ENCODE data around the gene APC. TPM values are rescaled to one million over a fixed set of nuclear protein-coding genes. Genes with fewer than 3 reads are reported as not detected.

Gene APC
- 114 and 115 TPM in 2 replicates for total RNA-seq (2013; cell fraction: nucleolus; rRNA removed)
- 22.3 and 24.8 TPM in 2 replicates for total RNA-seq (2014; rRNA removed)
- 20.9 and 22.6 TPM in 2 replicates for total RNA-seq (2014; rRNA removed; fragmentation: Illumina TruSeq; extraction: Trizol)
- 22.6 and 23.3 TPM in 2 replicates for total RNA-seq (2021)
- 5.1 TPM for polyA plus RNA-seq (2011; ENCODE audit: low read depth)
- 14.4 and 17.3 TPM in 2 replicates for polyA plus RNA-seq (2011; rRNA removed)
- 9.0 and 9.7 TPM in 2 replicates for polyA plus RNA-seq (2011; cell fraction: cytosol; rRNA removed)
- 26.4 and 31.7 TPM in 2 replicates for polyA plus RNA-seq (2011; cell fraction: nucleus; rRNA removed)
- 5.0 and 5.3 TPM in 2 replicates for polyA plus RNA-seq (2012)
- polyA plus RNA-seq (2014; fragmentation: Illumina TruSeq; extraction: Trizol): 12.5 and 14.8 TPM in 2 replicates
- 1 to 10 TPM; 3.2 to 7.2 TPM for polyA plus RNA-seq (2014; fragmentation: Nextera tagmentation; extraction: Ambion mirVana)
- 8.6 and 12.2 TPM in 2 replicates for polyA plus RNA-seq (2014; rRNA removed)
- 10 to 100 TPM; 13.3 to 19.6 TPM for polyA plus RNA-seq (2016; fragmentation: Nextera tagmentation; extraction: Ambion mirVana)
- 37.2 and 48.2 TPM in 2 replicates for polyA minus RNA-seq (2011; rRNA and poly(A)+ RNA removed)
- polyA minus RNA-seq (2011; cell fraction: cytosol; rRNA and poly(A)+ RNA removed): 19.3 and 21.6 TPM in 2 replicates
- 50.3 and 85.1 TPM in 2 replicates for polyA minus RNA-seq (2011; cell fraction: nucleus; rRNA and poly(A)+ RNA removed)
- percentile 79 among the genes with signal in this experiment for Bru-seq, nascent RNA
- percentile 77 among the genes with signal in this experiment for BruChase-seq, experiment 1, labeled RNA remaining after a 6-hour chase
- percentile 81 among the genes with signal in this experiment for BruChase-seq, experiment 2, labeled RNA remaining after a 2-hour chase
- long read RNA-seq, experiment 1, partial matches to known transcripts: 0 of 1 reads
- long read RNA-seq, experiment 1, other reads (novel, unspliced or antisense): 1 of 1 reads
- long read RNA-seq, experiment 2, full-length matches to known transcripts: 3 of 33 reads
- long read RNA-seq, experiment 2, partial matches to known transcripts: 16 of 33 reads
- long read RNA-seq, experiment 2, other reads (novel, unspliced or antisense): 14 of 33 reads

- BruUV-seq (replicated peaks): no TSS peak
- ChIA-PET CTCF (interaction anchor here (0.7 to 3.6 kb wide), 4 partner anchors 9 to 28 kb away, joined by 3 to 14 read pairs (median 6); no protein-coding TSS in a partner anchor), SMC1A (ENCODE audit: uncharacterized antibody, unreplicated experiment) (interaction anchor here (0.6 to 4.9 kb wide), 14 partner anchors 10 to 556 kb away, joined by 3 to 30 read pairs (median 4); no protein-coding TSS in a partner anchor), RAD21 (ENCODE audit: unreplicated experiment) (interaction anchor here (1.0 to 2.0 kb wide), 5 partner anchors 10 to 29 kb away, joined by 3 to 7 read pairs (median 5); no protein-coding TSS in a partner anchor), POLR2A (interaction anchor here (1.0 to 3.7 kb wide), 5 partner anchors 9 to 29 kb away, joined by 3 to 10 read pairs (median 4); no protein-coding TSS in a partner anchor)
- Histone ChIP-seq H3K36me3 (ENCODE audit: control insufficient read depth in 2 of 2, insufficient read depth in 2 of 2, low read length in 1 of 2) (no peaks in the 10 kb centered on the region), H3K79me2 (ENCODE audit: control insufficient read depth, insufficient read depth, low read length) (peaks cover 12% of the 10 kb centered on the region), H3K9me3 (replicated peaks; ENCODE audit: control insufficient read depth, insufficient read depth, low read length) (no peaks in the 10 kb centered on the region; the same call in 2 of the 3 replicates), H3K27ac (ENCODE audit: control insufficient read depth, insufficient read depth) (peak within 1 kb of the TSS; percentile 76), H3K4me1 (ENCODE audit: control insufficient read depth, insufficient read depth, low read length) (no peaks in the 10 kb centered on the region), H2AFZ (ENCODE audit: control insufficient read depth, low read depth, low read length) (peak within 1 kb of the TSS; percentile 99), H4K20me1 (ENCODE audit: control insufficient read depth, insufficient read depth) (no peaks in the 10 kb centered on the region), H3K4me2 (ENCODE audit: control insufficient read depth, insufficient read depth) (peak within 1 kb of the TSS; percentile 70), H3K9ac (ENCODE audit: control insufficient read depth, insufficient read depth, low read length) (peak within 1 kb of the TSS; percentile 62), H3K4me3 (peak within 1 kb of the TSS; percentile 99), H3K27me3 (replicated peaks in 1 of 2; ENCODE audit: control insufficient read depth in 2 of 2, insufficient read depth in 2 of 2, low read length in 1 of 2) (no peaks in the 10 kb centered on the region)
- FAIRE-seq (peak; percentile 38), DNase-seq (ENCODE audit: low read depth, low spot score) (peak; percentile 46), ATAC-seq (peak; percentile 99)
- in situ Hi-C loops (cut with MboI) (no loop called here), intact Hi-C loops (cut with micrococcal nuclease; ENCODE audit: unreplicated experiment) (no loop called here)
- WGBS (ENCODE audit: insufficient coverage, insufficient replicate concordance, low lambda C conversion rate, missing lambda C conversion rate): 1% methylated on average over 36 of the region's 36 CpGs
- no peak for TF ChIP-seq PML (IDR thresholded peaks at IDR 0.05; ENCODE audit: low read length)
- TF ChIP-seq ZBED1 (IDR thresholded peaks at IDR 0.05; ENCODE audit: borderline replicate concordance): no peak
- no peak for TF ChIP-seq EGR1 (IDR thresholded peaks at IDR 0.05; ENCODE audit: borderline replicate concordance in 1 of 2, low read depth in 2 of 2, low read length in 2 of 2)
- TF ChIP-seq JUND (IDR thresholded peaks at IDR 0.05; ENCODE audit: low read depth, low read length): no peak
- TF ChIP-seq ZNF384 (IDR thresholded peaks at IDR 0.05; ENCODE audit: borderline replicate concordance, low read depth, low read length): no peak
- no peak for TF ChIP-seq ZBTB4 (CRISPR knock-in tag; IDR thresholded peaks at IDR 0.05)
- no peak for TF ChIP-seq BMI1 (IDR thresholded peaks at IDR 0.05; ENCODE audit: borderline replicate concordance)
- no peak for TF ChIP-seq ZNF622 (IDR thresholded peaks at IDR 0.05)
- no peak for TF ChIP-seq MEF2A (IDR thresholded peaks at IDR 0.05; ENCODE audit: insufficient read depth, low read depth, low read length)
- peak; percentile 61 to 65; a peak in 2 of 4 replicates for TF ChIP-seq IKZF2 (IDR thresholded peaks at IDR 0.05)
- peak; percentile 79 to 96; a peak in 3 of 4 replicates for TF ChIP-seq BHLHE40 (IDR thresholded peaks at IDR 0.05; ENCODE audit: borderline replicate concordance in 1 of 2, low read depth in 2 of 2, low read length in 1 of 2)
- no peak for TF ChIP-seq SREBF2 (IDR thresholded peaks at IDR 0.05; ENCODE audit: low read length)
Observed at GRCh38 chr5:112737463-112738190, at the start of gene APC. APC (plus strand) TSS chr5:112737885; CDS start chr5:112754891, 17,006 bp downstream.

Data from GM12878 (cell line).